ENCODE data around the gene PITRM1.

DNA sequence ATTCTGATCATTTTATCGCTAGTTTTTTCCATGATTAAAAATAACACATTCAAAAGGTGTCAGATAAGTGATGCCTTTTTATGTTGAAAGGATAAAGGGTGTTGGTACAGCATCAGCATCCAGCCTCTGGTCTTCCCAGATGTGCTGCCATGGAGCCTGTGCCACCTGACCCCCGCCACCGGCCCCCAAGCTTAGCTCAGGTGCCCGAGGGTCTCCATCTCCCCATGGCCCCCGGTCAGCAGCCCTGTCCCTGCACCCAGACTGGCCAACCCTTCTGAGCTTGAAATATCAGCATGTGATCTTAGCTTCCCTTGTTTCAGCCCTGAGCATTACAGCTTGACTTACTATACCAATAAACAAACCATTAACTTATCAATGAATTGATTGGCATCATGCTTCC, 80.7 kb downstream of the PITRM1 start:
- TF ChIP-seq EZH2 (IDR thresholded peaks at IDR 0.05; ENCODE audit: insufficient read depth, poor library complexity, severe bottlenecking) (no peak), EZH2phosphoT487 (IDR thresholded peaks at IDR 0.05; ENCODE audit: insufficient read depth, low read depth) (no peak)
